Prostate gland (tissue), 2 donors: ENCODE measurements around the gene PRDM11.

Source experiments
- POLR2AphosphoS5 ChIP-seq: sonication (generic); formaldehyde crosslinking; IDR thresholded peaks from one replicate; pipeline ENCODE4 v1.6.1; 2017; ENCODE audit warnings: antibody characterized with exemption
- TF ChIP-seq, protein P1 (sequence below), 4 experiments: fragments of 200-600 bp in 2 of 4; fragments of 450-650 bp in 2 of 4; sonication (generic) in 2 of 4; IDR thresholded peaks; 1 replicate in 3 of 4; 2 replicates in 1 of 4; pipeline ENCODE4 v1.5.1; 2016 to 2019; ENCODE audit warnings: antibody characterized with exemption in 4 of 4, mild to moderate bottlenecking in 2 of 4, moderate library complexity in 2 of 4

DNA sequence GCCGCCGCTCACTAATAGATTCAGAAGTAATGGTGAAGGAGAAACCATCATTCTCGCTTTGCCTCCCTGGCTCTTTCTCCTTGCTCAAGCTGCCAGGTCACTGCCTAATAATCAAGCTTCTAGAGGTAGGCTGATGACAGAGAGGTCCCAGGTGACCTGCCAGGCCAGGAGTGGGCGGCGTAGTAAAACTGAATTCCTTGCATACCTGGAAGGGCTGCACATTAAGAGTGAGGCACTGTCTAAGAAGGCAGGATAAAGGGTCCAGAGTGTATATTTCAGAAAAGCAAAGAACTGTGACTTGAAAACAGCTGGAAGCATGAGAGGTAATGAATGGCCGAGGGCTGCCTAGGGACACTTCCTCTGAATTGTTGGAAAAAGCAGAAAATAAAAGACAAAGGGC is 135.6 kb downstream of the PRDM11 start:
- TF ChIP-seq, protein P1, sequence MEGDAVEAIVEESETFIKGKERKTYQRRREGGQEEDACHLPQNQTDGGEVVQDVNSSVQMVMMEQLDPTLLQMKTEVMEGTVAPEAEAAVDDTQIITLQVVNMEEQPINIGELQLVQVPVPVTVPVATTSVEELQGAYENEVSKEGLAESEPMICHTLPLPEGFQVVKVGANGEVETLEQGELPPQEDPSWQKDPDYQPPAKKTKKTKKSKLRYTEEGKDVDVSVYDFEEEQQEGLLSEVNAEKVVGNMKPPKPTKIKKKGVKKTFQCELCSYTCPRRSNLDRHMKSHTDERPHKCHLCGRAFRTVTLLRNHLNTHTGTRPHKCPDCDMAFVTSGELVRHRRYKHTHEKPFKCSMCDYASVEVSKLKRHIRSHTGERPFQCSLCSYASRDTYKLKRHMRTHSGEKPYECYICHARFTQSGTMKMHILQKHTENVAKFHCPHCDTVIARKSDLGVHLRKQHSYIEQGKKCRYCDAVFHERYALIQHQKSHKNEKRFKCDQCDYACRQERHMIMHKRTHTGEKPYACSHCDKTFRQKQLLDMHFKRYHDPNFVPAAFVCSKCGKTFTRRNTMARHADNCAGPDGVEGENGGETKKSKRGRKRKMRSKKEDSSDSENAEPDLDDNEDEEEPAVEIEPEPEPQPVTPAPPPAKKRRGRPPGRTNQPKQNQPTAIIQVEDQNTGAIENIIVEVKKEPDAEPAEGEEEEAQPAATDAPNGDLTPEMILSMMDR (IDR thresholded peaks at IDR 0.05): no peak
- TF ChIP-seq POLR2AphosphoS5: no peak
